ENCODE measurements around the gene KLHDC8B.

The KLHDC8B gene

DNA sequence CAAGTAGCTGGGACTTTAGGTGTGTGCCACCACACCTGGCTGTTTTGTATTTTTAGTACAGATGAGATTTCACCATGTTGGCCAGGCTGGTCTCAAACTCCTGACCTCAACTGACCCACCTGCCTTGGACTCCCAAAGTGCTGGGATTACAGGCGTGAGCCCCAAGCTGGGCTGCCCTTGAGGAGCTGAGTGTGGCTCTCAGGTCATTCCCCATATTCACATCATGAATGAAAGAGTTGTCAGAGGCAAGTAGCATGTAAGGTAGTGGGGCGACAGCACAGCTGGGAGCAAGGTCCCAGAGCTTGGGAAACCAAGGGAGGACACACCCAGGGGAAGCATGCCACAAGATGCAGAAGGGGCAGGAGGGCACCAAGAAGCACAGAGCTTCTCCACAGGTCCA is 10.2 kb upstream of the KLHDC8B start:
- no peak for DNase-seq

DNA sequence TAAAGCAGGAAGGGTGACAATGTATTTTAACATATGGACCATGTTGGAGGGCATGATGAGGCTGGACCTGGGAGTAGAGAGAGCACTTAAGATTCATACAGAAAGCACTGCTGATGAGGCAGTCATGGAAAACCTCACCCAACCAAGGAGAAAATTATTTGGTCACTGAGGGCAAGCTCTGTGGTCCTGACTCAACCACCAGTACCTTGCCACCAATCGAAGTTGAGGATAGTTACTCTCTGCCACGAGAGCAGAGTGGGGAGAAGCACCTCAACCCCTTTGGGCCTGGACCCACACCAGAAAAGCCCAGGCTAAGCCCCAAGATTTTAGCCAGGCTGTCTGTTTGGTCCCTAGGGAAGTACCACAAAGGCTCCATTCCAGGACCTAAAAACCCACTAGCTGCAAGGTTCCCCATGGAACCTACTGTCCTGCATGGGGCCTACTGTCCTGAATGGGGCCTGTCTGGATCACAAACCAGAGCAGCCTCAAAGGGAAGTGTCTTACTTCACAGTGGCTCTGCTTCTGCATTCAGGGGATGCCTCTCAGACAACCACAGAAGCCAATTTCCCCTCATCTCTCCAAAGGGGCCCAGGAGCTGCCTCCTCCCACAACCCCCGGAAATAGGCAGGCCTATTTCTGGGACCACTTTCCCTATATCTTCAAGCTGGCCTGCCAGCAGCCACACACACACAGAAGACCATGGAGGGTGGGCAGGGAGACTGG is 9.4 kb upstream of the KLHDC8B start:
- DNase-seq: no peak

DNA sequence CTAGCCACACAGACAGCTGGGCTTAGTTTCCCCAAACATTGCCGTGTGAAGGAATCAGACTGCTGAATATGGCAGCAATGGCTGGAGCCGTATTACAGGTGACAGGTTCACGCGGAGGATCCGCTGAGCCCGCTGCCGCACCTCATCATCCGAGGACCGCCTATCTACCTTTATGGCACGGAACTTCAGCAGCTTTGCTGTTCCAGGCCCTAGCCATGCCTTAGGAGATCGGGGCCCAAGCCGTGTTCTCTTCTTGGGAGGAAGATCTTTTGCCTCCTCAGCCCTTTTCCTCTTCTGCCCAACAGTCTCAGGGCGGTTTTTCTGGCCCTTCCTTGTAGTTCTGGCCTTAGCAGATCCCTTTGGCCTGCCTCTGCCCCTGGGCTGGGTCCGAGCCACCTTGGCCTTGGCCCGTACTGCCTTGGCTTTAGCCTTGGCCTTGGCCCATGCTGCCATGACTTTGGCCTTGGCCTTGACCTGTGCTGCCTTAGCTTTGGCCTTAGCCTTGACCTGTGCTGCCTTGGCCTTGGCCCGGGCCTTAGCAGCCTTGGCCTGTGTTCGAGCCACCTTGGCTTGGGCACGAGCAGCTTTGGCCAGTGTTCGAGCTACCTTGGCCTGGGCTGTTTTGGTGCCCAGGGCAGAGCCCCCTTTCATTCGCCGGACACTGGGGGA is 8.5 kb upstream of the KLHDC8B start:
- no peak for DNase-seq

GRCh38 chr3:49163609-49164008 is 7.8 kb upstream of the KLHDC8B start:
- no peak for DNase-seq

DNA sequence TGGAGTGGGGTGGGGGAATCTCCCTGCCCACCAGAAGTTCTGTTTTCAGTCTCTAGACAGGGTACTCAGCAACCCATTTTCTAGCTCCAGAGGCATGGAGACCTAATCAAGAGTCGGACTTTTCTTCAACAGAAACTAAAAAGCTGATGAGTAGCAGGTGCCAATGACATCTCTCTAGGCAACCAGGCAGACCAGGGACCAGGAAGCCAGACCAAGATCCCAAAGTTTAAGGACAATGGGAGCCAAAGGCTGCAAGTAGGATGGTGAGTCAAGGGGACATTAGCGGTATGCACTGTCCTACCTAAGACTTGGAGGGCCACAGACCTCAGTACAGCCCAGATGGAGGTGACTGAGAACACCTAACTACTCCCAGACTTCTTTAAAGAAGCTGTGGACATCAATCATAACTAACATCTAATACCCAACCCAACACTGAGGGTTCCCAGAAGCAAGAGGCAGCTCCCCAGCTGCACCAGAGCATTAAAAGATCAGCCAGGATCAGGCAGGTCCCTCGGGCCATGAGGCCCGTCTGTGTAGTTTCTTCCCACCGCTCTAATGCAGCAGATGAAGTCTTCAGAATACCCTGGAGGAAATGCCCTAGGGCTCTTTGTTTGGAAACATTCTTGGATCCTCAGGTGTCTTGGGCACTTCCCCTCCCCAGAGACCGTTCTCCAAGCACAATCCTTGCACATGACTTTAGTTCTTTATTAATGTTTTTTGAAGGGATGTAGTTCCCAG is 6.2 kb upstream of the KLHDC8B start:
- DNase-seq: no peak

- peak; percentile 82 to 83 for DNase-seq
These were observed 5.3 kb upstream of the KLHDC8B start, which contains the start of gene CCDC71 for GRCh38 chr3:49165771-49166751. TSS of gene CCDC71 (minus strand) at chr3:49166331. CDS start at chr3:49164208, 2,123 bp downstream.

GRCh38 chr3:49166752-49167556 is 4.4 kb upstream of the KLHDC8B start:
- no peak for DNase-seq

DNA sequence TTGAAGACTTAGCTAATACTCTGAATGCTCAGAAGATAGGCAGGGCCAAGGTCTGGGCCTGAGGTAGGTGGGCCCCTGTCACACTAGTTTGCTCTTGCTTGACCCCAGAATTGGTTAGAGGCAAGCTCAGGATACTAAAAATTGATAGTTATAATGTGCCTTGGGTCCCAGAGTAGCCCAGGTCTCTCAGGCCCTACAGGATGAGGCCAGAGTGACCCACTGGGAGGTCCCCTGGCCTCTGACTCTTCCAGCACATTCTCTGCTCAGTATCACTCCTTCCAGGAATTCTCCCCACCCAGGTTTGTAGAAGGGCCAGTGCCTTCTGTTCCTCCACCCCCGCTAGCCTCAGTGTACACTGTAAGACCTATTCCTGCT is 667 bp upstream of the KLHDC8B start:
- no peak for DNase-seq

DNA sequence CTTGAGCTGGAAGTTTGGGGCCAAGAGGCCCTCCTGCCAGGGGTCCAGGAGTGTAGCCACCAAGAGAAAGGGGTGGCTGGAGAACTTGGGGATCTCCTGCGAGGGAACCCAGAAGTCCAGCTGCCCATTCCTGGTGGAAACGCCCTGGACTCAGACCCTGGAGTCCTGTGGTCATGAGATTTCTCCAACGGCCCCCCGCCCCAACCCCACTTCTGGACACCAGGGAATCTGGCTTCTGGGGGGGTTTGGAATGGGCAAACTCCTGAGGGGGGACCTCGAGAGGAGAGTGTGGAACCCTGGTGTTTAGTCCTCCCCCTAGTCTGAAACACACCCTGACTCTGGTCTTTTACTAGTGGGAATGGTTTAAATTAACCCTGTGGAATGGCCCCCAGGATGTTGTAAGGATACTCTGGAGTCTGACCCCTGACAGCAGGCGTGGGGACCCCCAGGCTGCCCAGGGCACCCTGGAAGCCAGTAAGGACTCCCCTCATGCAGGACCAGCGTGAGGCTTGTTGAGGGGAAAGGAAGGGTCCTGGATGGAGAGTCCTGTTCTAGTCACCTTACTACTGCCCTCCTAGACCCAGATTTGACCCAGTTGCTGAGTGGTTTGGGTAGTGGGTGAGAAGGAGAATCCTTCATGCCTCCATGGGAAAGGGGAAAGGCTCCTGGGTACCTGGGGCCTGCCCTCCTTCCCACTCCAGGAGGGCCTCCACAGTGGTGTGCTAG is 540 bp downstream of the KLHDC8B start:
- DNase-seq: no peak

DNA sequence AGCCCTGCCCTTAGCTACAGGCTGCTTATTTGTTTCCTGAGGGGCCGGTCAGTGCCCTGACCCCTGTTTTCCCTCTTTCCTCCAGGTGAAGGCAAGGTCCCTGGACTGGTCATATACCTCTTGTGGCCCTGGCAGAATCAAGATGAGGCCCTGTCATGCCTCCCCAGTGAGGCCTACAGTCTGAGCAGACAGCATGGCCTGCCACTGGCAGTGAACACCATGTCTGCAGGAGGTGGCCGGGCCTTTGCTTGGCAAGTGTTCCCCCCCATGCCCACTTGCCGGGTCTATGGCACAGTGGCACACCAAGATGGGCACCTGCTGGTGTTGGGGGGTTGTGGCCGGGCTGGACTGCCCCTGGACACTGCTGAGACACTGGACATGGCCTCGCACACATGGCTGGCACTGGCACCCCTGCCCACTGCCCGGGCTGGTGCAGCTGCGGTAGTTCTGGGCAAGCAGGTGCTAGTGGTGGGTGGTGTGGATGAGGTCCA is 1.2 kb downstream of the KLHDC8B start:
- DNase-seq: no peak

- DNase-seq: no peak
These were observed 1.9 kb downstream of the KLHDC8B start for GRCh38 chr3:49173116-49173791.

GRCh38 chr3:49173792-49174170 is 2.4 kb downstream of the KLHDC8B start:
- DNase-seq: no peak

DNA sequence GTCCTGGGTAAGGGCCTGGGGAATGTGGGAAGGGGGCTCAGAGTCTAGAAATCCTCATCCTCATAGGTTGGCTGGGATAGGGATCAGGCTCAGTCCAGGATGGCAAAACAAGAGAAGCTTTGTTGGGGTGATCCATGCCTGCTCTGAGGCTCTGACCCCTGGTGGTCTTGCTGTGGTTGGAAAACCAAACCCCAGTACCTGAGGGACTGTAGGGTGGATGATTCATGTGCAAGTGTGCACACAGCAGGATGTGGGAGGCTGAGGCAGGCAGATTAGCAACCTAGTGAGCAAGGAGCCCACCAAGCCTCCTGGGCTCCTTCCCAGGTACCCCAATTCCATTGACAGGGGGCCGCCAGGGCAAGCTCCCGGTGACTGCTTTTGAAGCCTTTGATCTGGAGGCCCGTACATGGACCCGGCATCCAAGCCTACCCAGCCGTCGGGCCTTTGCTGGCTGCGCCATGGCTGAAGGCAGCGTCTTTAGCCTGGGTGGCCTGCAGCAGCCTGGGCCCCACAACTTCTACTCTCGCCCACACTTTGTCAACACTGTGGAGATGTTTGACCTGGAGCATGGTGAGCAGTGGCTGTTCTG is 3.1 kb downstream of the KLHDC8B start:
- no peak for DNase-seq

DNA sequence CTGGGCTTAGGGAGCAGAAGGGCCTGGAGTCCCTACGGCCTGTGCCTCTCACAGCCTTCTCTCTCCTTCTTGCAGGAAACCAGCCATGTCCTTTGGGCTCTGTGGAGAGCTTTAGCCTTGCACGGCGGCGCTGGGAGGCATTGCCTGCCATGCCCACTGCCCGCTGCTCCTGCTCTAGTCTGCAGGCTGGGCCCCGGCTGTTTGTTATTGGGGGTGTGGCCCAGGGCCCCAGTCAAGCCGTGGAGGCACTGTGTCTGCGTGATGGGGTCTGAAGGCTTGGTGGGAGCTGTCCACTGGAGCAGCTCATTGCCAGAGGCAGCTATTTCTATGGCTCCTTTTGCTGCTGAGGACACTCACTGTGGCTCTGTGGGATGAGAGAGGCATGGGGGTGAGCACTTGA is 4.1 kb downstream of the KLHDC8B start:
- no peak for DNase-seq

GRCh38 chr3:49177073-49177472 is 5.7 kb downstream of the KLHDC8B start:
- no peak for DNase-seq

- no peak for DNase-seq
These were observed 8.7 kb downstream of the KLHDC8B start for GRCh38 chr3:49180116-49180515.

DNA sequence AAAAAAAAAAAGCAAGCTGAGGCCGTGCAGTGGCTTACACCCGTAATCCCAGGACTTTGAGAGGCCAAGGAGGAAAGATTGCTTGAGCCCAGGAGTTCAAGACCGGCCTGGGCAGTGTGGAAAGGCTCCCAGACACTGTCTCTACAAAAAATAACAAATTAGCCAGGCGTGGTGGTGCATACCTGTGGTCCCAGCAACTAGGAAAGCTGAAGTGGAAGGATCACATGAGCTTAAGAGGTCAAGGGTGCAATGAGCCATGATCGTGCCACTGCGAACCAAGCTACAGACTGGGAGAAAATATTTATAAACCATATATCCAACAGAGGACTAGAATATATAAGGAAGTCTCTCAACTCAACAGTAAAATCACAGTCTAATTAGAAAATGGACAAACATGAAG is 10.0 kb downstream of the KLHDC8B start:
- DNase-seq: no peak

DNA sequence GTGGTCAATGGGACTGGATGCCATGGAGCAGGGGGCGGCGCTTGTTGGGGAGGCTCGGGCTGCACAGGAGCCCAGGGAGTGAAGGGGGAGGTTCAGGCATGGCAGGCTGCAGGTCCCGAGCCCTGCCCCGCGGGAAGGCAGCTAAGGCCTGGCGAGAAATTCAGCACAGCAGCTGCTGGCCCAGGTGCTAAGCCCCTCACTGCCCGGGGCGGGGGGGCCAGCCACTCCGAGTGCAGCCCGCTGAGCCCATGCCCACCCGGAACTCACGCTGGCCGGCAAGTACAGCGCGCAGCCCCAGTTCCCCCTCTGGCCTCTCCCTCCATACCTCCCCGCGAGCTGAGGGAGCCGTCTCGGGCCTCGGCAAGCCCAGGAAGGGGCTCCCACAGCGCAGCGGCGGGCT is 11.3 kb downstream of the KLHDC8B start:
- DNase-seq: no peak

- no peak for DNase-seq
These were observed 12.5 kb downstream of the KLHDC8B start for GRCh38 chr3:49183873-49184272.

- DNase-seq: no peak
These were observed 20.3 kb downstream of the KLHDC8B start for GRCh38 chr3:49191741-49192140.
